Ovary (tissue), 3 donors: Measurements from ENCODE around the gene ZBTB7B.

Experiments
- CTCF ChIP-seq, 3 donors: fragments of 450-650 bp in 2 of 3; fragments of 200-600 bp in 1 of 3; IDR thresholded peaks; one replicate each; pipeline versions ENCODE4 v1.5.1 to v1.8.0; 2016 to 2022; ENCODE audit warnings: antibody characterized with exemption in 3 of 3, mild to moderate bottlenecking in 1 of 3
- POLR2A ChIP-seq: fragments of 450-650 bp; IDR thresholded peaks from one replicate; pipeline ENCODE4 v1.6.1; 2017; ENCODE audit warnings: antibody characterized with exemption, mild to moderate bottlenecking, moderate library complexity
- donor health status: DM: no; HTN: no; CAD: no.

- TF ChIP-seq CTCF (IDR thresholded peaks at IDR 0.05) (no peak), POLR2A (no peak)
Observed at GRCh38 chr1:155007251-155007828, 4.7 kb downstream of the ZBTB7B start.
